Myocyte (in vitro differentiated cells): ENCODE data around the gene FHOD3. TPM values are rescaled to one million over a fixed set of nuclear protein-coding genes. Genes with fewer than 3 reads are reported as not detected.

Experiments
- DNase-seq: peaks from one replicate; pipeline ENCODE4 v3.0.0-alpha.2; 2012; ENCODE audit warnings: low read depth
- total RNA-seq: library from RNA; depleted of rRNA; stranded (reverse); fragments of >200 nt; gene quantifications from 2 replicates; pipeline ENCODE4 v1.2.3, GENCODE V29; 2014

FHOD3 gene
- total RNA-seq, 1 donor from 2014 or later: 57.5 TPM

GRCh38 chr18:36580266-36580665 lies 282.8 kb downstream of the FHOD3 start:
- DNase-seq: peak; percentile 24

GRCh38 chr18:36580874-36581750 lies 283.6 kb downstream of the FHOD3 start:
- DNase-seq: no peak

DNA sequence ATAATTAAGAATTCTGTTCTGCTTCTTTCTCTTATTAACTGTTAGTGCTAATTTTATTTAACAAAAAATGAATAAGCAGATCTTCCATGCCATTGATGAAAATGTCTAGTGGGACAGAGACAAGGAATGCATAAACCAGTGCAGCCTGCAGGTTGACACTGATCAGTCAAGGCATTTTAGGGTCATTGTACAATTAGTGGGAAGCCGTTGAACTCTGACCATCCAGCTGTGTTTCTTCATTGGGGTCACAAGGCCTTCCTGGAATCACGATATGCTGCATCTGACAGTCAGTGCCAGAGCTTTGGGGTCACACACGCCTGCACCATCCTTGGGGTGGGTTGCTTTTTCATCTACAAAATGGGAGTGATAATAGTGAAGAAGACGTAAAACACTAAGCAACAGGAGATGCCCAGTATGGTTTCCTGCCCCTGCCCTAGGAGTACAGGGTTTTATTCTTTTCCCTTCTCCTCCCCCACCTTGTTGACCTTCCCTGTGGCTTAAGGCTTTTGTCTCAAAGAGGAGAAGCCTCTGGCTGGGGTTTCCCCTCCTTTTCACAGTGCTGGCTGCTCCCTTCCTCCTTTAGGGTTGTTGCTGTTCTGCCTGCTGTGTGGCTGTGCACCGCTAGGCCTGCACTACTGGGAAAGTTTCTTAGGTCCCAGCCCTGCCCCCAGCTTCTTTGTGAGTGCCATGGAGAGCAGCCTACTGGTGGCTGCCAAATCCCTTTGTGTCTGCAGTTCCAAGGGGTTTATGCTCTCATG lies 285.7 kb downstream of the FHOD3 start:
- DNase-seq: no peak

- peak; percentile 25 for DNase-seq
These were observed 292.5 kb downstream of the FHOD3 start for GRCh38 chr18:36589857-36590543.

- no peak for DNase-seq
These were observed 293.4 kb downstream of the FHOD3 start for GRCh38 chr18:36590621-36591580.

DNA sequence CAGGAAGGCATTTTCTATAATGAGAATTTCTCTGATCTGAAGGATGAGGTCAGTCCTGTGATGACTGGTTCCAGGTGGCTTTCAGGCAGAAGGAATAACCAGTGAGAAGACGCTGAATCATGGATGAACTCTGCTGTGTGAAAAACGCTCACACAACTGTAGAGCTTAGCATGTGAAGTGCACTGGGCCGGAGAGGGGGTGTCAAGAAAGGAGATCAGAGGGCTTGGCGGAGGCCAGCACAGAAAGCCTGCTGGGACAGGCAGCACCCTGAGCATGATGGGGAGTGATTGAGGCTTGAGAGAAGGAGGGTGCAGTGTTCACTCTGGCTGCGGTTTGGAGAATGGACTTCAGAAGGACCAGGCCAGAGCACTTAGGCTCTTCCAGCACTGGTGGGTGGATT lies 294.8 kb downstream of the FHOD3 start:
- no peak for DNase-seq

DNA sequence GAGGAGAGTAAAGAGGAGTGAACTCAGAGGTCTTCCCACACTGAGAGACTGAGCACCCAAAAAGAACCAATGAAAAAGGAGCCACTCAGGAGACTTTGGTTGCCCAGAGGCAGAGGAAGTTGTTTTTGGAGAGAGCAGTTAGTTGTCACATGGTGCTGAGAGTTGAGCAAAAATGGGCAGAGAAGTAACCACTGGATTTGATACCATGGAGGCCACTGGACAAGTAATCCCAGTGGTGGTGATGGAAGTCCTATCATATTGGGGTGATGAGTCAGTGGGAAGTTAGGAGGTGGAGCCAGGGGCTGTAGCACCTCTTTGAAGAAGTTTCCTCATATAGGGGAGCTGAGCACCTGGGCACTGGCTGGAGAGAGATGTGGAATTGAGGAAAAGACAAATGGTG lies 295.5 kb downstream of the FHOD3 start:
- DNase-seq: no peak

GRCh38 chr18:36593641-36594040 lies 296.1 kb downstream of the FHOD3 start:
- no peak for DNase-seq

GRCh38 chr18:36594621-36595020 lies 297.1 kb downstream of the FHOD3 start:
- no peak for DNase-seq

- DNase-seq: no peak
These were observed 297.7 kb downstream of the FHOD3 start for GRCh38 chr18:36595046-36595817.

- no peak for DNase-seq
These were observed 298.3 kb downstream of the FHOD3 start for GRCh38 chr18:36595818-36596215.

GRCh38 chr18:36597636-36598035 lies 300.1 kb downstream of the FHOD3 start:
- DNase-seq: no peak

DNA sequence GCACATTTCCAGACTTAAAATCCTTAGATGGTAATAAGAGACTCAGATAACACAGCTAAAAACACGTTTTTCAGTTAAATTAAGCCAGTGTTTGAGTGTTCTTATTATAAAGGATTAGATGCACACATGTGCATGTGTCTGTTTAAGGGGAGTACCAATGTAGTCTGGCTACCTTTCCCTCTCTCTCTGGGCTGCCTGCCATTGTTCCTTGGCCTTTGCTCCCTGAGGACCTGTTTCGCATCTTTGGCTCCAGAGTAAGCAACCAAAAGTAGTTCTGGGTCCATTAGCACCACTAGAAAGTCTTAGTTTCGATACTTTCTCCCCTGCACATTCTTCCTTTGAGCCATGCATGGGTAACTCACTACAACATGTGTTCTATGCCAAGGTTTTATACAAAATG lies 303.0 kb downstream of the FHOD3 start:
- DNase-seq: no peak

DNA sequence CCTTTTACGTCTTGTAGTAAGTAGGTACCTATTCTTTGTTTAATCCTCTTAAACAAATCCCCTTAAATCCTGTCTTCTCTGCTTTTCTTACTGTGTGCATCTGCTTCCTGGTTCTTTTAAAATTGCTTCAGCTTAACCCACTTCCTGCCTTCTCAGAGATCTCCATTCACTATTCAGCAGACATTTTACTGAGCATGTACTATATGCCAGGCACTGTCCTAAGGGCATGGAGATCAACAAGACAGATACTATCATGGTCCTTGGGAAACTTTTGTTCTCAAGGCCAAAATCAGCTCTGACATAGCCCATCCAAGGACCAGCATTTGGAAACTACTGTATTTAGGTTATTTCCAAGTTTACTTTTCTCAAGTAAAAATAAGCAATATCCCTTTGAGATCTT lies 303.8 kb downstream of the FHOD3 start:
- no peak for DNase-seq

DNA sequence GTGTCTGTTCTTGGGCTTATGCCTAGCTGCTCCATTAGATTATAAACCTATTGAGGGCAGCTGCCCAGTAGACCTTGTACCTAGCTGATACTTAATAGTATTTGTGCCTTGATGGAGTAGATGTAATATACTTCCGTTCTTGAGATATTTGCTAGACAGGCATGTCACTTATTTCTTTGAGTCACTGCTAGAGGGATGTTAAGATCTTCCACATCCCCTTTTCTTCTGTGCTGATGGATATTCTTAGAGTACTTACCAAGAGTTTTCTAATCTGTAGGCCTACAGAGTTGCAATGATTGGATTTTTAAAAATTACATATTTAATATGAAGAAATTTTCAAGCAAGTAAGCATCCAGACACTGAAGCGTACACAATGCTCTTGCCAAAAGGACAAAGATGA lies 304.6 kb downstream of the FHOD3 start:
- no peak for DNase-seq

DNA sequence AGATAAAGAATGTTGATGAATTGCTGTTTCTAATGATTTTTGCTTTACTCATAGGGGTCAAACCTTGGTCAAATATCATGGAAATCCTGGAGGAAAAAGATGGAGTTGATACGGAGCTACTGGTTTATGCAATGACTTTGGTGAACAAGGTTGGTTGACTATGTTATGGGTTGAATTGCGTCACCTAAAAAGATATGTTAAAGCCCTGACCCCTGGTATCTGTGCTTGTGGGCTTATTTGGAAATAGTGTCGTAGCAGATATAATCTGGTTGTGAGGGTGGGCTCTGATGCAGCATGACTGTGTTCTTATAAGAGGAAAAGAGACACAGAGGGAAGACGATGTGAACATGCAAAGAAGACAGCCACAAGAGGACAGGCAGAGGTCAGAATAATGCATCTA lies 305.1 kb downstream of the FHOD3 start:
- no peak for DNase-seq

- DNase-seq: no peak
These were observed 310.6 kb downstream of the FHOD3 start for GRCh38 chr18:36608107-36608506.

GRCh38 chr18:36610258-36610657 lies 312.7 kb downstream of the FHOD3 start:
- DNase-seq: no peak

DNA sequence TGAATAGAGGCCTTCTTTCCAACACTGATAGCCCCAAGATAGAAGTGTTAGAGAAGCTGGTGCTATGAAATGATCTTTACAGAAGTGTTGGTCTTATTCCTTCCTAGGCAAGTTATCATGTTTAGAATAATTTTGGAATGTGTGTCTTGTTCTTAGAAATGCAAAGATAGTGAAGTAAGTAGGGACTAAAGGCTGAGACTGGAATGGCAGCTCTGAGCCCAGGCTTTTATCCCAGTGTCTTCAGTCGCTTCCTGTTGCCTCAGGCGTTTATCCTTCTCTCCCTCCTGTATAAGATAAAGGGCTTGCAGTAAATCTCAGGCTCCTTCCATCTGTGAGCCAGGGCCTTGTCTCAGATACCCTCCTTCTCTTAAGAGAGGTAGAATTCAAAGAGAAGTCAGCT lies 313.1 kb downstream of the FHOD3 start:
- DNase-seq: no peak

DNA sequence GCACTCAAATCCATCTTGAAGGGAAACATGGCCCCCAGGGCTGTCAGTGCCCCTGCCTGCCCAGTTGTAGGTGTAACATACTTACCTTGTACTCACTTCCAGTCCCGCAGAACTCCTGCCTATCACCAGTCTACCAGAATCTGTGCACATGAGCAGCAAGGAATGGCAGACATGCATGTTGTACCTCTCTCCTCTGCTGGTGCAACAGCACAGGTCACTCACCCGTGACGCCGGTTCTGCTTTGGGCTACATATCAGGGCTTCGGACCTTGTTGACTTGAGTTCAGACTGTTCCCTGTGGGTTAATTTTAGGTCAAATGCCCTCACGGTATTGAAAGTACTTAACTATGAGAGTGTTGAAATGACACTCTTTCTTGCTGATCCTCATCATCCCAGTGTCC lies 315.6 kb downstream of the FHOD3 start:
- DNase-seq: no peak
